GM10248 (cell line): ENCODE measurements around the gene HSP90B1.

Source experiments
- CTCF ChIA-PET: fragments of 300-600 bp; sonication (Branson Sonifier 250); formaldehyde crosslinking; extraction: SDS; loops from one replicate; lab custom pipeline; 2021; ENCODE audit warnings: antibody characterized with exemption; lab: Yijun Ruan, JAX
- POLR2A ChIA-PET: fragments of 350-650 bp; sonication (Branson Sonifier 250); formaldehyde crosslinking; extraction: SDS; loops from one replicate; lab custom pipeline; 2020; ENCODE audit warnings: antibody characterized with exemption; lab: Yijun Ruan, JAX
- DNase-seq: peaks from one replicate; pipeline ENCODE4 v3.0.0; 2012; ENCODE audit errors: extremely low spot score
- CTCF ChIP-seq: IDR thresholded peaks from 2 replicates; pipeline ENCODE4 v1.5.1; 2012; ENCODE audit warnings: mild to moderate bottlenecking, low read depth; ENCODE audit errors: extremely low read depth, missing control alignments, control extremely low read depth

HSP90B1 gene

GRCh38 chr12:103886195-103886797 is 43.9 kb upstream of the HSP90B1 start:
- ChIA-PET CTCF (interaction anchor here (1.3 to 1.8 kb wide), 3 partner anchors 22 to 223 kb away, joined by 3 to 7 read pairs (median 5); no protein-coding TSS in a partner anchor), POLR2A (no interaction called here)
- TF ChIP-seq CTCF, result no peak
- no peak for DNase-seq

GRCh38 chr12:103887738-103888137 is 42.5 kb upstream of the HSP90B1 start:
- no peak for DNase-seq
- no peak for TF ChIP-seq CTCF
- ChIA-PET POLR2A (no interaction called here), CTCF (interaction anchor here (1.0 to 1.8 kb wide), 3 partner anchors 21 to 221 kb away, joined by 3 to 7 read pairs (median 5); no protein-coding TSS in a partner anchor)

GRCh38 chr12:103897316-103897715 is 32.9 kb upstream of the HSP90B1 start:
- ChIA-PET CTCF (interaction anchor here (2.5 kb wide), 1 partner anchor 14 kb away, joined by 8 read pairs; no protein-coding TSS in a partner anchor), POLR2A (no interaction called here)
- TF ChIP-seq CTCF, result no peak
- DNase-seq, result no peak

GRCh38 chr12:103901518-103902173 is 28.6 kb upstream of the HSP90B1 start:
- no peak for TF ChIP-seq CTCF
- CTCF ChIA-PET, result interaction anchor here (1.0 to 2.9 kb wide), 10 partner anchors 9 to 207 kb away, joined by 3 to 11 read pairs (median 4); no protein-coding TSS in a partner anchor
- DNase-seq, result no peak
- POLR2A ChIA-PET, result no interaction called here

- no peak for TF ChIP-seq CTCF
- ChIA-PET POLR2A (no interaction called here), CTCF (interaction anchor here (0.7 to 2.9 kb wide), 3 partner anchors 12 to 205 kb away, joined by 3 to 11 read pairs (median 3); no protein-coding TSS in a partner anchor)
- DNase-seq, result no peak
Measured at GRCh38 chr12:103903993-103904392, 26.2 kb upstream of the HSP90B1 start.

GRCh38 chr12:103905730-103906349 is 24.4 kb upstream of the HSP90B1 start:
- DNase-seq, result no peak
- no peak for TF ChIP-seq CTCF
- CTCF ChIA-PET, result interaction anchor here (1.3 to 1.5 kb wide), 2 partner anchors 11 to 29 kb away, joined by 3 read pairs; no protein-coding TSS in a partner anchor
- POLR2A ChIA-PET, result interaction anchor here (1.2 kb wide), 1 partner anchor 23 kb away, joined by 5 read pairs; no protein-coding TSS in a partner anchor
